Epithelial cell of prostate (primary cell): ENCODE results near the gene THOC7.
A peak's percentile ranks its signal among the peaks of the same experiment; 100 is the strongest.

Source experiments
- DNase-seq: peaks from one replicate; pipeline ENCODE4 v3.0.0-alpha.2; 2011; ENCODE audit warnings: low read depth, low spot score
- H3K27ac ChIP-seq: fragments of 450-650 bp; 2 replicates; pipeline ENCODE4 v1.5.1; 2017; ENCODE audit warnings: mild to moderate bottlenecking

The THOC7 gene

DNA sequence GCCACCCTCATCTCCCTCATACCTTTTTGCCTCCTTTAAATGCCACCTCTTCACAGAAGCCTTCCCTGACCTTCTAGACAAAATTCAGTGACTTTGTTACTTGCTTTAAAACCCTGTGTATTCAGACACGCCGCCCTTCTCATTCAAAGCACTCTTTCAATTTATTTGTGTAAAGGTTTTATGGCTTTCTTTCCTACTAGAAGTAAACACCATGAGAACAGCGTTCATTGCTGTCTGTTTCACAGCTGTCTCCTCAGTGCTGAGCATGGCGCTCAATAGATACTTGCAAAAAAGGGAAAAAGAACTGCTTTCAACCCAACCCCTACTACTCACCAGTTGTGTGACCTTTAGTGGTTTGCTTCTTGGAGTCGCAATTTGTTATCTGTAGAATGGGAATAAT, 17.0 kb upstream of the THOC7 start:
- H3K27ac ChIP-seq: no peak overlapping the region
- no peak for DNase-seq

DNA sequence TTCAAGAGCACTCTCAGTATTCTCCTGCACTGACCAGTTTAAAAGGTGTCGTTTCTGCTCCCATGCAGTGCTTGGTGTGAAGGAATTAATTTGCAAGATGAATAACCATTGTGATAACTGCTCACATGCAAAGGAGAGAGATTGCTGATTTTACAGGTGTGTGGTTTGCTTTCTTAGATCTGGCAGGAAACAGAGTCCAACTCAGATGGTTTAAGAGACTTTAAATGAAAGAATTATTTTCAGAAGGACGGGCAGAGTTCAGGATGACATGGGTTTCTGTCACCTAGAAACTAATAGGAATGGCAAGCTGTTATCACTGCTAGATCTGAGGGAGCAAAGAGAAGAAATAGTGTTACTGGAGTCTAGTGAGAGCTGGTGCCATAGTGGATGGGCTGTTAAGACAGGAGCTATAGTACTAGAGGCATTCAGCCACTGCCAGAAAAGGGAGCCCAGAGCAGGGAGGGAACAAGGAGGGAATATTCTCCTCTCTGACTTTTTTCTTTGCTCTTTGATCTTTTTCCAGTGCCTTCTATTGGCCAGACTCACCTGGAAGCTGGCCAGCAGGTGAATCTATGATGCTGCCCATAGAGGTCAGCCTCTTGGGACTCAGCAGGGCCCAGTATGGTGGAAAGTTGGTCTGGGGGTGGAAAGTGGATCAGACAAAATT, 14.9 kb upstream of the THOC7 start:
- no peak overlapping the region for H3K27ac ChIP-seq
- no peak for DNase-seq

DNA sequence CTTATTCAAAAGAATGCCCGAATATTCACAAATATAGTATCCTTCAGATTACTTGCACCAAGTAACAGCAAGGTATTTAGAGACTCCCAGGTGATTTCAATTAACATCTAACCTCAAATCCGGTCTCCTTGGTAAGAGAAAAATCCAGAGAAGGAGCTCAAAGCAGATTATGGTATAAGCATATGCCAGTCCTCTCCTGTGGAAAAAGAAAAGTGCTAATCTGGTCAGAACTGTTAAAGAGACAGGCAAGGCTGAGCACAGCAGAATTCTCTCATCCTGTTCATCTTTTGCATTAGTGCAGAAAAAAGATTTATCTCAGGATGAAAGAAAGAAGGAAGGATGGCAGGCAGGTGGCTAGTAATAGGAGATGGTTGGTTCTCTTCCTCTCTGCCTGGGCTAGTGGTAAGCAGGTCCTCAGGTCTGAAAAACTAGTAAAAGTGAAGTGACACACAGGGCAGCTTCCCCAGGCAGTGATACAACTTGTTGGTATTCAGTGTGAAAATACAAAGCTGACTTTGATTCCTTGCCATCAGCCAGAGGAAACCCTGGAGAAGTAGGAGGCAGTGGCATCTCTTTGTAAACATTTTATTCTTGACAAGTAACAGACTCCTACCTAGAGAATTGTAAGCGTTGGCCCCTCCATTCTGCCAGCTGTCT, 14.3 kb upstream of the THOC7 start:
- no peak overlapping the region for H3K27ac ChIP-seq
- no peak for DNase-seq

DNA sequence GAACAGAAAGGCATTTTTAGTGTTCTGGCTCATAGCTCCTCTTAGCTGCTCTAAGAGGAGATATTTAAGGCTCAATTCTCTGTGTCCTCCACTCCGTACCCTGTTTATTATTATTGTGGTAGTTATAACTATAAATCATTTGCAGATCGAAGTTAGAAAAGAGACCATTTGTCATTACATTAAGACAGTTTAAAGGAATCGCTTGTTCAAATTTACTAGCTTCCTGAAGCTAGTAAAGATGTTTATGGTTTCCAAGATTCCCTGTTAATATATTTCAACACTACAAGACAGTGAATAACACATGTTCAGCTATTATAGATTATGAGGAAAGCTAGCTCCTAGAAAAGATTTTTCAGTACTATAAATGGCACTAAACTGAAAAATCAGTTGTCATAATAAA, 12.7 kb upstream of the THOC7 start:
- no peak for DNase-seq
- no peak overlapping the region for H3K27ac ChIP-seq

DNA sequence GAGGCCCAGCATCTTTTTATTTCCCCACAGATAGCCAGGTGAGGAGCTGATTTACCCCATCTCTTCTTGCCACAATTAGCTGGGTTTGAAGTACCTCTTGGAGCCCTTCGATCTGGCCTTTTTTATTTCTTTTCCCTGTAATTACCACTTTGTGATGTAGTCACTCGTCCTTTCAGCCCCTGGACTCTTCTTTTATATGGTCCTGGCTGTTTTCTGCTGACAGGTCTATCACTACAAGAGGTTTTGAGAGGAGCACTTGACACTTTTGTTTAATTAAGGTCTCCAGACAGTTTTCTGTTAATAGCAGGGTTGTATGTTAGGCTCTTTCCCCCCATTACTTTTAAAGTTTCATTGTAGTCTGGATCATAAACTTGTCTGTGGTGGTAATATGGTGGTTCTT, 11.9 kb upstream of the THOC7 start:
- DNase-seq: no peak

DNA sequence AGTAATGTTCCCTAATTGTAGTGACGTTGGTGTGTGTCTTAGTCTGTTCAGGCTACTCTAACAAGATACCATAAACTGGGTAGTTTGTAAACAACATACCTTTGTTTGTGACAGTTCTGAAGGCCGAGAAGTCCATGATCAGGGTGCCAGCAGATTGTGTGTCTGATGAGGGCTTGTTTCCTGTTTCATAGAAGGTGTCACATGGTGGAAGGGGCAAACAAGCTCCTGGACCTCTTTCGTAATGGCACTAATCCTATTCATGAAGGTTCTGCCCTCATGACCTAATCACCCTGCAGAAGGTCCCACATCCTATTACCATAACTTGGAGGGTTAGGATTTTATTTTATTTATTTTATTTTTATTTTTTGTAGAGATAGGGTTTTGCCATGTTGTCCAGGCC, 11.2 kb upstream of the THOC7 start:
- no peak overlapping the region for H3K27ac ChIP-seq
- DNase-seq: no peak

More for the DNA sequence above, 11.9 kb upstream of the THOC7 start:
- no peak overlapping the region for H3K27ac ChIP-seq

DNA sequence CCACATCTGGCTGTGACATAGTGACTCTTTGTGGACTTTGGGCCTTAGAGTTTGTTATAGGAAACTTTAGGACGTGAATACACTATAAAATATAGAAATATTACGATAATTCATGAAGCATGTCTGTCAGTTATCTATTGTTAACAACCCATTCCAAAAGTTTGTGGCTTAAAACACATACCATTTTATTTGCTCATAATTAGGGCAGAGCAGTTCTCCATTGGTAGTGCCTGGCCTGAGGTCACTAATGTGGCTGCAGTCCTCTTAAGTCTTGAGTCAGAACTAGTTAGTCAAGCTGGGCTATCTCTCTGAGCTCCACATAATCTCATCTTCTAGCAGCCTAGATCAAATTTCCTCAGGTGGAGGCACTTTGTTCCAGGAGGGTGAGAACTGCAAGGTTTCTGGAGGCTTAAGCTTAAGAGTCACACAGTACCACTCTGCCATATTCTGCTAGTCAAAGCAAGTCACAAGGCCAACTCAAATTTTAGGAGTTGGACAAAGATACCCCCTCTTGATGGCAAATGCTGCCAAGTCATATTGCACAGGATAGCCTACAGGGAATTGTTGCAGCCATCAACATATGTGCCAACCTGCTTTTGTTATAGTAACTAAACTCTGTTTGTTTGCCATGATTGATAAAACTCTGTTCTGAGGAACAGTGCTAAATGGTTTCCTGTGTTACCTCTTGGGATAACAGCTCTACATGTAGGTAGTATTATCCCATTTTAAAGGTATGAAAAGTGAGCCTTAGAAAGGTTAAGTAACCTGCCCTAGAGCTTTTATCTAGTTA, 8.7 kb upstream of the THOC7 start:
- peak overlapping the region; percentile 22 for H3K27ac ChIP-seq
- DNase-seq: peak; percentile 51

DNA sequence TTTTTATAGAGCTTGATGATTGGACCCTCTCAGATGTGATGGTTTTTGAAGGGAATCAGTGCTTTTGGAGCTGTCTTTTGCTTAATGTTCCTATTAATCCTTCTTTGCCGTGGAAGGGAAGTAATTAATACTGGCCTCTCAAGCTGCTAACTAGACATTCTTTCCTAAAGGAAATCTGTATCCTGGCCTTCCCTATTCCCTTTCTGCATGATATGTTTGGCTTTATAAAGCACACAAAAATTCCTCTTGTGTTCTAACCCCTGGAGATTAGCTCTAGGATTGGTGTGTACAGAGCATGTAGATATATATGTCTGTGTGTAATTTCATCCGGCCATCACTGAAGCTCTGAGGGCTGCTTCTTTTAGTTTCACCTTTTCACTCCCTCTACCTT, 7.0 kb upstream of the THOC7 start:
- no peak for DNase-seq

DNA sequence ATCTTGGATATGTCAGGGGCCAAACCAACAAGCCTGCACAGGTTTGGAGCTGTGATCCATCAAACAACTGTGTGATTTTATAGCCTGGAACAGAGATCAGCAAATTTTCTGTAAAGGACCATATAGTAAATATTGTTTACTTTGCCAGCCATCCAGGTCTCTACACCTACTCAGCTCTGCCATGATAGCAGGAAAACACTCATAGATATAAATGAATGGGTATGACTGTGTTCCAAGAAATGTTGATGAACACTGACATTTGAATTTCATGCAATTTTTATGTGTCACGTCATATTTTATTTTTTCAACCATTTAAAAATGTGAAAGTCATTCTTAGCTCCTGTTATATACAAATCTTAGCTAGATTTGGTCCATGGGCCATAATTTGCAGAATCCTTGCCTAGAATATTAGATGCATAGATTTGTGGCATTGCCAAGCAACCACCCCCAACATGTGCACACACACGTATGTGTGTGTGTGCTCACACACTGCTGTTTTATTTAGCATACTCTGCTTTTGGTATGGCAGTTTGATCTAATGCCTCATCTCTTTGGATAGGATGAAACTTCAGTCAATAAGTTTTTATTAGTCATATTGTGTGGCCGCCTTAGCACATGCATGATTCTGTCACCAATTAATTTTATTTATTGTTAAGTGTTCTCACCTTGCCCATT, 6.5 kb upstream of the THOC7 start:
- DNase-seq: no peak
- no peak overlapping the region for H3K27ac ChIP-seq

More for the DNA sequence above, 7.0 kb upstream of the THOC7 start:
- H3K27ac ChIP-seq: no peak overlapping the region

DNA sequence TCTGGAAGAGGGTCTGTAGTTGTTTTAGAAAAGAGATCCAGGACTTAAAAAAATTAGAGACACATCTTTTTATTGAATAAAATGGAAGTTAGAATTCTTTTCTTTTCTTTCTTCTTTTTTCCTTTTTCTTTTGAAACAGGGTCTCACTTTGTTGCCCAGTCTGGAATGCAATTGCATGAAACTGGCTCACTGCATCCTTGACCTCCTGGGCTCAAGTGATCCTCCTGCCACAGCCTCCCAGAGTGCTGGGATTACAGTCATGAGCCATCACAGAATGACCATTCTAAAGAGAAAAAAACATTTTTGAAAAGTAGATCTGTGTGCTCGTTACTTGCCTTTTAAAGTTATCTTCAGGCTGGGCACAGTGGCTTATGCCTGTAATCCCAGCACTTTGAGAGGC, 3.6 kb upstream of the THOC7 start:
- no peak overlapping the region for H3K27ac ChIP-seq
- DNase-seq: no peak

DNA sequence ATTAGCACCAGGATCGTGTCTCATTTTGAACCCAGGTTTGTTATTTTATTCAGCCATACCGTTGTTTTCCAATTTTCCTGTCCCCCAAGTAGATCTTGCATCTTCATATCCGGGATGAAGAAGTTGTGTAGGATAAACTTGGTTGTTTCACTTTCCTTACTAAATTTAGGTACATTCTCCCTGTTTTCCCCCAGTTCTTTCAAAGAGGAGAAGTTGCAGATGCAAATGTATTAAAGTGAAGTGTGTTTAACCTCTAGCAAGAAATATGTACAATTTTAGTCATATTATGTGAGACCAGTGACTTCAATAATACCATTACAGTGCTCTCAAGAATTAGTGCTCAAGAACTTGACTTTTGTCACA, 1.3 kb upstream of the THOC7 start:
- H3K27ac ChIP-seq: peak overlapping the region; percentile 67
- no peak for DNase-seq

DNA sequence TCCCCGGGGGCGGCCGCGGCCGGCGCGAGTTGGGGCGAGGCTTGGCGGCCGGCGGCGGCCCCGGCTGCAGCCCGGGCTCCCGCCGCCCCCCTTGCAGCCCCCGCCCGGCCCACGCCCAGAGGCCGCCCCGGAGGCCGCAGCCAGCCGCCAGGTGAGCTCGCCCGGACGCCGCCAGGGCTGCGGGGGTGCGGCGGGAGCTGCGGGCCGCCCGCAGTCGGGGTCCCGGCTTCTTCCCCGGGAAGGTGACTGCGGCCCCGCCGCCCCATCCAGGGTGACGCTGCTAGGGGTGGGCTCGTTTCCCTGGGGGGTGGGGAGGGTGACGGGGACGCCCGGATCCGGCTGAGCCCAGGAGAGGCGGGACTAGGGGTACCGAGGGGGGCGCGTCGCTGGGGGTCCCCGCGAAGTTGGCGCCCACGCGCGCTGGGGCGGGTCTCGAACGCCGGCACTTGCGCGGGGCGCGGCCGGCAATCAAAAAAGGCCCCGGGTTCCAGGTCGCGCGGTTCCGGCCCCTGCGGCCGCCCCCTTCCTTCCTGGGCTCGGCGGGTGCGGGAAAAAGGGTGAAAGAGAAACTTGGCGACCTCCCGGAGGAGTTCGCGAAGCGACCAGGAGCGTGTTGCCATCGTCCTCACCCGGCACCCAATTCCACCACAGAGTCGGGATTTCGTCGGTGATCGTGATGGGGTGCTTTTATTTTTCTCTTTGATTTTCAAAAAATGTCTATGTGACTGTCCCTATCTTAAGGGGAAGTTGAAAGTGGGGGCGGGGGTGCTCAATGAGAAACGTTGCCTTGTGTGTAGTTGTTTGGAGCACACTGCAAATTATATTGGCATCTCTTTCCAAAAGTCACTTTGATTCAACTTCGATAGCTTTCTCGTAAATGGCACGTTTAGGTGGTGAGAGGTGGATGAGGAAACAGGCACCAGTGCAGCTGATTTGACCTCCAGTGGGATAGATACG, 681 bp upstream of the THOC7 start:
- no peak for DNase-seq

DNA sequence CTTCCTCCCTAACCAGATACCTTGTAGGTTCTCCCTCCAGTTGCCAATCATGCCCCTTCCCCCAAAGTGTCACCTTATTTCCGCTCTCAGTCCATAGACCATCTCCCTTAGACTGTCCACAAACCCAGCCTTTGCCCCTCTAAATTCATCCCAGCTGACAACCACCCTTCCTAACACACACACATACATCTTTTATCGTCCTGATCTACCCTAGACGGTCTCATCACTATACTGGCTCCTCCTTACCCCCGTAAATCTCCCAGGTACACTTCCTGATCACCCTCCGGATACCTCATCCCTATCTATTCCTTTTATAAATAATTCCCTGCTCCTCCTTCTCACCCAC, 828 bp downstream of the THOC7 start:
- H3K27ac ChIP-seq: peak overlapping the region; percentile 67
- no peak for DNase-seq

More for the DNA sequence above, 681 bp upstream of the THOC7 start:
- H3K27ac ChIP-seq: peak overlapping the region; percentile 67

DNA sequence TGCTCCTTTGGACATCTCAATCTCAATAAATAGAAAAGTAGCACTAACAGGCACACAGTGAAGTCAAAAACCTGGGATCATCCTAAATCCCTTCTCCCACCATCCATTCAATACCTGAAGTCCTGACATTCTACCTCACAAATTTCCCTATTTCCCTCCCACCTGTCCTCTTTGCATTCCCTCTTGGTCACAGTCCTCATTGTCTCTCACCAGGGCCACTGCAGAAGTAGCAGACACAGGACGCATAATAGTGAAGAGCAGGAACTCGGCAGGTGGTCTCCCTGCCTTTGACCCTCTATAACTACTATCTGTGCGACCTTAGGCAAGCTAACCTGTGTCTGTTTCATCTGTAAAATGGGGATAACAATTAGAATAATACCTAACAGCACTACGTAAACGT, 2.3 kb downstream of the THOC7 start:
- H3K27ac ChIP-seq: no peak overlapping the region
- no peak for DNase-seq

DNA sequence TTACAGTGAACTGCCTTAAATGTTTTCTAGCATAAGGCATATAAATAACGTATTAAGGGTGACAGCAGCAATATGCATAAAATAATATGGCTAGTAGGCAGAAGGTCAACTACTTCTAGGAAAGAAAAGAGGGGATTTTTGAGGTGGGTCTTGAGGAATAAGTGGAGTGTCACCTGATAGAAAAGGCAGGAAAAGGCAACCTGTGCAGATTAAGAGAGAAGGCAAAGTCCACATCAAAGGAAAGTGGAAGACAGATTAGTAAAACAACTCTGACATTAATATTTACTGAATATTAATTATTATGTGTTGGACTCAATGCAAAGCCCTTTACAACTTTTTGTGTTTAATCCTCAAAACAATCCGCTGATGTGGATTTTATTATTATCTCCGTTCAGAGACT, 2.8 kb downstream of the THOC7 start:
- no peak for DNase-seq
- no peak overlapping the region for H3K27ac ChIP-seq

DNA sequence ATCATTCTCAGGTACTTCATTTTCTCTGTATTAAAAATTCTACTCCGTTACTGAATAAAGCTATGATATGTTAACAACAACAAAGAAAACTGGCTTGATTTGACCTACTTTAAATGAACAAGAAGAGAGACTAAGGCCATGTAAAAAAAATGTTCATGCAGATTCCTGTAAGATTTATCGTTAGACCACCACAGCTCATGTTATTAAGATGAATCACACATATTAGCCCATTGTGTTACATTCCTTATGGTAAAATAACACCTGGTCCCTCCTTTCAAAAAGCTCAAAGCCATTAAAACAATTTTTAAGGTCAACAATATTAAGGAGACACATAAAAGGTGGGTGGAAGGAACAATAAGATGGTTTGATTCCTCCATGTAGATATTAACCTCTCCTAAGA, 6.3 kb downstream of the THOC7 start:
- no peak overlapping the region for H3K27ac ChIP-seq
- DNase-seq: no peak

DNA sequence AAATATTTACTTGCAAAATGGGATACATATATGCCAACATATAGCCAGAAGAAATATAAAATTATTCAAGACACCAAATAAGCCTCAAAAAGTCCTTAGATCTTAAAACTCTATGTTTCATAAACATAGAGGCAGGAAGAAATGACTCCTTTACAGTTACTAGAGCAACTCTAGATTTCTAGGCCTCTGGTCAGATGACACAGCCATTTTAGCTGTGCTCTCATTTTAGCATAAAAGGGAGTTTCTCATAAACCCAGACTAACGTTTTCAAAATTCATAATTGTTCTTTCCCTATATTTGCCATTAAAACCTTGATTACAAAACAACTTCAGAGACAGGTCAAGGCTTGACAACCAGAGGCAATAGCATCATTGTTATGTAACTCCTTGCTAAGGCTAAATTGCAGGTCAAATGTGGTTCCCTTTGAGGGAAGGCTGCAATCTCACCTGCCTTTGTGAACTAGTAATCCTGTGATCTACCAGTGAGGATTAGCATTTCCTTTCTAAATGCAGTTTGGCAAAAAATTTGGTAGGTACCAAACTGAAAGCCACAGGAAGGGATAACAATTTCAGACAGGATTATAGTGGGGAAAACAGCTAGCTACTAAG, 8.2 kb downstream of the THOC7 start:
- no peak for DNase-seq
- H3K27ac ChIP-seq: peak overlapping the region; percentile 12

DNA sequence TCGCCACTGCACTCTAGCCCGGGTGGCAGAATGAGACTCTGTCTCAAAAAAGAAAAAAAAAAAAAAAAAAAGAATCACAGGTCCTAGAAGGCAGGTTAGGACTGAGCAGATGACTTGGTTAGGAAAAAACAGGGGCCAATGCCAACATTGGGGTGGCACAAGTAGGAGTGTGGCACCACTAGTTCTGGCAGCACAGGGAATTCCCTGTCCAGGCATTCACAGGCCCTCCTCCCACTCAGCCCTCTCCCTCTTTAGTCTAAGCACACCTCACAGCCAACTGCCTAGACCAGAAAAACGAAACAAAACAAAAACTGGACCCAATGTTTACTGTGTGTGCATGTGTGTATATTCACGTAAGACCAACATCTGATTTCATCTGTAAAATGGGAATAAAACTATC, 10.5 kb downstream of the THOC7 start:
- no peak overlapping the region for H3K27ac ChIP-seq
- no peak for DNase-seq

DNA sequence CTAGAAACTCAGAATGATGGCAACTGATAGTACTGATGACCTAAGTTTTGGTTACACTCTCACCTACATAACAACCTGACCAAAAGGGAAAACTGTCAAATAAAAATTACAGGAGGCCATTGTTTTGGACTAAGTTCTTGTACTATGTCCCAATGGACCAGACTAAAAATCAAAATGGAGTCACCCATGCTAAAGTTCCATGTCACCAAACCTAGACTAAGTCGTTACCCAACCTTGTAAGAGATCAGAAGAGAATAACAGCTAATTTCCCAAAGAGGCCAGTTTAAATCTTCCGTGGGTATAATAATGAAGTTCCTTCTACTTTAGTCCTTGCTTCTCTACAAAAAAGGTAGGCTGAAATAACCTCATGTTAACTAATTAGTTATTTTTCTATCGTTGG, 12.3 kb downstream of the THOC7 start:
- H3K27ac ChIP-seq: no peak overlapping the region
- DNase-seq: no peak

DNA sequence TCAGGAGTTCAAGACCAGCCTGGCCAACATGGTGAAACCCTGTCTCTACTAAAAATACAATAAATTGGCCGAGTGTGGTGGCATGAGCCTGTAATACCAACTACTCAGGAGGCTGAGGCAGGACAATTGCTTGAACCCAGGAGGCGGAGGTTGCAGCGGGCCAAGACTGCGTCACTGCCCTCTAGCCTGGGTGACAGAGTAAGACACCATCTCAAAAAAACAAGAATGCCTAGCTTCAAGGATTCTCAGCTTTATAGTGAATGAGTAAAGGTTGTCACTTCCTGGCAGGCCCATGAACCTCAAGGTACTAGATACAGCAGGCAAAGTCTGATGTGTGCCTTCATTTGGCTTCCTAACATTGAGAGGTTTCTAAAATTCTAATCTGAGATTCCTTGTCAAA, 14.4 kb downstream of the THOC7 start:
- no peak overlapping the region for H3K27ac ChIP-seq
- no peak for DNase-seq
